IPS-NIHi11 (cell line): ENCODE measurements around the gene C1R.
A peak's percentile ranks its signal among the peaks of the same experiment; 100 is the strongest.

ENCODE experiments used
- DNase-seq: peaks from one replicate; pipeline ENCODE4 v3.0.0; 2012; ENCODE audit warnings: mixed read lengths, low spot score

Gene C1R

GRCh38 chr12:7096979-7097378 lies 4.7 kb upstream of the C1R start:
- no peak for DNase-seq

GRCh38 chr12:7096006-7096932 lies 4.0 kb upstream of the C1R start:
- no peak for DNase-seq

- no peak for DNase-seq
Observed at GRCh38 chr12:7093892-7094291, 1.6 kb upstream of the C1R start.

- no peak for DNase-seq
Observed at GRCh38 chr12:7093486-7093885, 1.2 kb upstream of the C1R start.

GRCh38 chr12:7092986-7093460 lies 778 bp upstream of the C1R start:
- no peak for DNase-seq

- DNase-seq = no peak
Observed at GRCh38 chr12:7091660-7092228, 501 bp downstream of the C1R start.

GRCh38 chr12:7091171-7091570 lies 1.1 kb downstream of the C1R start:
- no peak for DNase-seq

GRCh38 chr12:7090222-7090998 lies 1.8 kb downstream of the C1R start:
- DNase-seq = peak; percentile 60

- no peak for DNase-seq
Observed at GRCh38 chr12:7089196-7089871, 2.9 kb downstream of the C1R start.

- DNase-seq = no peak
Observed at GRCh38 chr12:7083125-7083524, 9.1 kb downstream of the C1R start.

- DNase-seq = no peak
Observed at GRCh38 chr12:7081037-7081436, 11.2 kb downstream of the C1R start.

GRCh38 chr12:7079826-7080125 lies 12.5 kb downstream of the C1R start:
- DNase-seq = no peak

- DNase-seq = no peak
Observed at GRCh38 chr12:7078163-7078562, 14.1 kb downstream of the C1R start.

GRCh38 chr12:7076493-7076892 lies 15.8 kb downstream of the C1R start:
- DNase-seq = no peak

GRCh38 chr12:7075939-7076338 lies 16.3 kb downstream of the C1R start:
- DNase-seq = no peak

- no peak for DNase-seq
Observed at GRCh38 chr12:7075518-7075917, 16.7 kb downstream of the C1R start.

GRCh38 chr12:7073946-7074345 lies 18.3 kb downstream of the C1R start:
- no peak for DNase-seq

GRCh38 chr12:7072554-7072953 lies 19.7 kb downstream of the C1R start:
- DNase-seq = no peak

GRCh38 chr12:7072035-7072434 lies 20.2 kb downstream of the C1R start:
- no peak for DNase-seq

GRCh38 chr12:7069386-7069785 lies 22.9 kb downstream of the C1R start:
- DNase-seq = no peak

GRCh38 chr12:7068994-7069346 lies 23.3 kb downstream of the C1R start:
- no peak for DNase-seq

- no peak for DNase-seq
Observed at GRCh38 chr12:7068240-7068993, 23.8 kb downstream of the C1R start.
